Nephron (organoid): ENCODE measurements around the gene LOX.

Source experiments
- H3K27ac Mint-ChIP-seq, 3 experiments: 2 replicates each; pipeline ENCODE4 v1.8.0; 2020; ENCODE audit warnings: mixed read lengths in 3 of 3, mild to moderate bottlenecking in 2 of 3, moderate library complexity in 1 of 3
- H3K27me3 Mint-ChIP-seq: 2 replicates; pipeline ENCODE4 v1.8.0; 2021; ENCODE audit warnings: low read depth, mild to moderate bottlenecking, moderate library complexity, mixed read lengths
- H3K36me3 Mint-ChIP-seq: 2 replicates; pipeline ENCODE4 v1.8.0; 2020; ENCODE audit warnings: low read depth, mixed read lengths
- H3K4me1 Mint-ChIP-seq: 2 replicates; pipeline ENCODE4 v1.8.0; 2020; ENCODE audit warnings: mixed read lengths
- H3K4me3 Mint-ChIP-seq, 3 experiments: 2 replicates each; pipeline ENCODE4 v1.8.0; 2020; ENCODE audit warnings: mild to moderate bottlenecking in 3 of 3, mixed read lengths in 3 of 3, moderate library complexity in 2 of 3
- H3K9me3 Mint-ChIP-seq: 2 replicates; pipeline ENCODE4 v1.8.0; 2020; ENCODE audit warnings: mixed read lengths
- CTCF ChIP-seq, 3 experiments: fragments of 200-600 bp; sonication (generic); IDR thresholded peaks; one replicate each; pipeline ENCODE4 v1.5.0; 2021; ENCODE audit warnings: antibody characterized with exemption in 3 of 3; ENCODE audit not compliant: unreplicated experiment in 3 of 3

The LOX gene

GRCh38 chr5:122112063-122112462 lies 34.0 kb upstream of the LOX start:
- Mint-ChIP-seq H3K27ac (no peak overlapping the region), H3K4me3 (no peak overlapping the region), H3K9me3 (no peaks in the 10 kb centered on the region), H3K4me1 (no peaks in the 10 kb centered on the region), H3K27me3 (no peaks in the 10 kb centered on the region), H3K36me3 (no peaks in the 10 kb centered on the region)
- TF ChIP-seq CTCF (IDR thresholded peaks at IDR 0.05; ENCODE audit: unreplicated experiment in 3 of 3), result no peak

- Mint-ChIP-seq H3K36me3 (no peaks in the 10 kb centered on the region), H3K27me3 (no peaks in the 10 kb centered on the region), H3K27ac (no peak overlapping the region), H3K9me3 (no peaks in the 10 kb centered on the region), H3K4me1 (no peaks in the 10 kb centered on the region), H3K4me3 (no peak overlapping the region)
- no peak for TF ChIP-seq CTCF (IDR thresholded peaks at IDR 0.05; ENCODE audit: unreplicated experiment in 3 of 3)
Measured at GRCh38 chr5:122111460-122111859, 33.4 kb upstream of the LOX start.

- Mint-ChIP-seq H3K27me3 (no peaks in the 10 kb centered on the region), H3K4me1 (no peaks in the 10 kb centered on the region), H3K9me3 (no peaks in the 10 kb centered on the region), H3K36me3 (no peaks in the 10 kb centered on the region), H3K4me3 (no peak overlapping the region), H3K27ac (no peak overlapping the region)
- no peak for TF ChIP-seq CTCF (IDR thresholded peaks at IDR 0.05; ENCODE audit: unreplicated experiment in 3 of 3)
Measured at GRCh38 chr5:122110987-122111386, 32.9 kb upstream of the LOX start.

- TF ChIP-seq CTCF (IDR thresholded peaks at IDR 0.05; ENCODE audit: unreplicated experiment in 3 of 3), result no peak
- Mint-ChIP-seq H3K4me1 (no peaks in the 10 kb centered on the region), H3K4me3 (no peak overlapping the region), H3K36me3 (no peaks in the 10 kb centered on the region), H3K9me3 (no peaks in the 10 kb centered on the region), H3K27ac (no peak overlapping the region), H3K27me3 (no peaks in the 10 kb centered on the region)
Measured at GRCh38 chr5:122107016-122107415, 29.0 kb upstream of the LOX start.

- no peaks in the 10 kb centered on the region for H3K27me3 Mint-ChIP-seq
- no peak for TF ChIP-seq CTCF (IDR thresholded peaks at IDR 0.05; ENCODE audit: unreplicated experiment in 3 of 3)
- no peaks in the 10 kb centered on the region for H3K9me3 Mint-ChIP-seq
- H3K4me1 Mint-ChIP-seq, result no peaks in the 10 kb centered on the region
- no peaks in the 10 kb centered on the region for H3K36me3 Mint-ChIP-seq
- no peak overlapping the region for H3K27ac Mint-ChIP-seq
- no peak overlapping the region for H3K4me3 Mint-ChIP-seq
Measured at GRCh38 chr5:122105909-122106308, 27.9 kb upstream of the LOX start.

- Mint-ChIP-seq H3K27ac (no peak overlapping the region), H3K27me3 (no peaks in the 10 kb centered on the region), H3K9me3 (no peaks in the 10 kb centered on the region), H3K36me3 (no peaks in the 10 kb centered on the region), H3K4me3 (no peak overlapping the region), H3K4me1 (no peaks in the 10 kb centered on the region)
- TF ChIP-seq CTCF (IDR thresholded peaks at IDR 0.05; ENCODE audit: unreplicated experiment in 3 of 3), result no peak
Measured at GRCh38 chr5:122102825-122103224, 24.8 kb upstream of the LOX start.
